ENCODE measurements around the gene NELFE.
"Not testable (repeated sequence)": the region's sequence is repeated elsewhere in the genome, so short reads cannot be mapped to it uniquely, and the experiment has no call there.

DNA sequence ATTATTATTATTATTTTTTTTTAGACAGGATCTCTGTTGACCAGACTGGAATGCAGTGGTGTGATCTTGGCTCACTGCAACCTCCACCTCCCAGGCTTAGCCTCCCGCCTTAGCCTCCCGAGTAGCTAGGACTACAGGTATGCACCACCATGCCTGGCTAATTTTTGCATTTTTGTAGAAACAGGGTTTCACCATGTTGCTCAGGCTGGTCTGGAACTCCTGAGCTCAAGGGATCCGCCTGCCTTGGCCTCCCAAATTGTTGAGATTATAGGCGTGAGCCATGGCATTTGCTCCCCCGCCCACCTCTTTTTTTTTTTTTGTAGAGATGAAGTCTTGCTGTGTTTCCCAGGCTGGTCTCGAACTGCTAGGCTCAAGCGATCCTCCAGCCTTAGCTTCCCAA is 49.5 kb downstream of the NELFE start:
- TF ChIP-seq, protein P1, sequence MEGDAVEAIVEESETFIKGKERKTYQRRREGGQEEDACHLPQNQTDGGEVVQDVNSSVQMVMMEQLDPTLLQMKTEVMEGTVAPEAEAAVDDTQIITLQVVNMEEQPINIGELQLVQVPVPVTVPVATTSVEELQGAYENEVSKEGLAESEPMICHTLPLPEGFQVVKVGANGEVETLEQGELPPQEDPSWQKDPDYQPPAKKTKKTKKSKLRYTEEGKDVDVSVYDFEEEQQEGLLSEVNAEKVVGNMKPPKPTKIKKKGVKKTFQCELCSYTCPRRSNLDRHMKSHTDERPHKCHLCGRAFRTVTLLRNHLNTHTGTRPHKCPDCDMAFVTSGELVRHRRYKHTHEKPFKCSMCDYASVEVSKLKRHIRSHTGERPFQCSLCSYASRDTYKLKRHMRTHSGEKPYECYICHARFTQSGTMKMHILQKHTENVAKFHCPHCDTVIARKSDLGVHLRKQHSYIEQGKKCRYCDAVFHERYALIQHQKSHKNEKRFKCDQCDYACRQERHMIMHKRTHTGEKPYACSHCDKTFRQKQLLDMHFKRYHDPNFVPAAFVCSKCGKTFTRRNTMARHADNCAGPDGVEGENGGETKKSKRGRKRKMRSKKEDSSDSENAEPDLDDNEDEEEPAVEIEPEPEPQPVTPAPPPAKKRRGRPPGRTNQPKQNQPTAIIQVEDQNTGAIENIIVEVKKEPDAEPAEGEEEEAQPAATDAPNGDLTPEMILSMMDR (IDR thresholded peaks at IDR 0.05), result not testable (repeated sequence)
- TF ChIP-seq POLR2A (IDR thresholded peaks at IDR 0.05; ENCODE audit: low read depth), result not testable (repeated sequence)

All from esophagus muscularis mucosa (tissue), 3 donors.